Osteoblast (primary cell): ENCODE results near the gene DOCK1. TPM values are rescaled to one million over a fixed set of nuclear protein-coding genes. Genes with fewer than 3 reads are reported as not detected.

Experiments
- DNase-seq: peaks from one replicate; pipeline ENCODE4 v3.0.0; 2011; ENCODE audit warnings: low spot score, mixed read lengths; ENCODE audit not compliant: insufficient read length; ENCODE audit errors: missing footprints
- H2AFZ ChIP-seq: 2 replicates; pipeline ENCODE4 v1.6.0; 2011; ENCODE audit warnings: mild to moderate bottlenecking, low read length
- H3K27ac ChIP-seq: 2 replicates; pipeline ENCODE4 v1.5.1; 2011; ENCODE audit warnings: mild to moderate bottlenecking, low read depth, low read length, moderate library complexity
- H3K27me3 ChIP-seq: 2 replicates; pipeline ENCODE4 v1.6.0; 2012; ENCODE audit warnings: mild to moderate bottlenecking, control low read depth, inconsistent platforms, low read length, moderate library complexity; ENCODE audit not compliant: insufficient read depth
- H3K36me3 ChIP-seq: 2 replicates; pipeline ENCODE4 v1.5.1; 2011; ENCODE audit warnings: mild to moderate bottlenecking, low read length, control low read depth, moderate library complexity; ENCODE audit not compliant: insufficient read depth
- H3K4me1 ChIP-seq: 2 replicates; pipeline ENCODE4 v1.5.1; 2011; ENCODE audit warnings: mild to moderate bottlenecking, low read length, control low read depth, moderate library complexity; ENCODE audit not compliant: insufficient read depth
- H3K4me2 ChIP-seq: 2 replicates; pipeline ENCODE4 v1.6.0; 2011; ENCODE audit warnings: mild to moderate bottlenecking, low read length; ENCODE audit not compliant: insufficient read depth
- H3K4me3 ChIP-seq: fragments of 200-600 bp; sonication (generic); 3 replicates; pipeline ENCODE4 v1.5.1; 2012; ENCODE audit warnings: mild to moderate bottlenecking, low read length, inconsistent platforms; ENCODE audit not compliant: insufficient read depth
- H3K79me2 ChIP-seq: 2 replicates; pipeline ENCODE4 v1.6.0; 2012; ENCODE audit warnings: mild to moderate bottlenecking, low read length, control low read depth, inconsistent platforms; ENCODE audit not compliant: insufficient read depth
- H3K9me3 ChIP-seq: 2 replicates; pipeline ENCODE4 v1.5.1; 2011; ENCODE audit warnings: low read depth, low read length, control low read depth
- H4K20me1 ChIP-seq: 2 replicates; pipeline ENCODE4 v1.6.0; 2012; ENCODE audit warnings: mild to moderate bottlenecking, low read length, control low read depth; ENCODE audit not compliant: insufficient read depth
- CTCF ChIP-seq: IDR thresholded peaks from 2 replicates; pipeline ENCODE4 v1.5.1; 2011; ENCODE audit warnings: mild to moderate bottlenecking, low read depth, low read length, moderate library complexity; ENCODE audit errors: extremely low read depth
- total RNA-seq: library from RNA; depleted of rRNA; stranded (reverse); fragments of >200 nt; gene quantifications from 2 replicates; pipeline ENCODE4 v1.2.3, GENCODE V29; 2012

The DOCK1 gene
- total RNA-seq, 1 donor = 80.3 TPM

- no peak overlapping the region for H3K4me3 ChIP-seq
- no peak for DNase-seq
- TF ChIP-seq CTCF = no peak
Measured at GRCh38 chr10:126909147-126909546, 3.9 kb downstream of the DOCK1 start.

GRCh38 chr10:126910196-126910595, 5.0 kb downstream of the DOCK1 start:
- no peak for TF ChIP-seq CTCF
- H3K36me3 ChIP-seq = no peaks in the 10 kb centered on the region
- H3K27ac ChIP-seq = no peak overlapping the region
- H3K4me2 ChIP-seq = no peak overlapping the region
- peaks cover 4% of the 10 kb centered on the region for H3K4me1 ChIP-seq
- H4K20me1 ChIP-seq = peaks cover 70% of the 10 kb centered on the region
- DNase-seq = no peak
- peaks cover 92% of the 10 kb centered on the region for H3K79me2 ChIP-seq
- no peak overlapping the region for H3K4me3 ChIP-seq
- H3K27me3 ChIP-seq = no peaks in the 10 kb centered on the region
- no peaks in the 10 kb centered on the region for H3K9me3 ChIP-seq
- H2AFZ ChIP-seq = no peak overlapping the region

More at GRCh38 chr10:126909147-126909546, 3.9 kb downstream of the DOCK1 start:
- peaks cover 81% of the 10 kb centered on the region for H3K79me2 ChIP-seq
- H2AFZ ChIP-seq = no peak overlapping the region
- H3K9me3 ChIP-seq = no peaks in the 10 kb centered on the region
- no peaks in the 10 kb centered on the region for H3K27me3 ChIP-seq
- H3K4me1 ChIP-seq = peaks cover 11% of the 10 kb centered on the region
- no peaks in the 10 kb centered on the region for H3K36me3 ChIP-seq
- no peak overlapping the region for H3K4me2 ChIP-seq
- H3K27ac ChIP-seq = no peak overlapping the region
- H4K20me1 ChIP-seq = peaks cover 62% of the 10 kb centered on the region

GRCh38 chr10:126910798-126911197, 5.6 kb downstream of the DOCK1 start:
- Histone ChIP-seq H3K36me3 (no peaks in the 10 kb centered on the region), H3K4me3 (no peak overlapping the region), H2AFZ (no peak overlapping the region), H3K27me3 (no peaks in the 10 kb centered on the region), H3K9me3 (no peaks in the 10 kb centered on the region), H4K20me1 (peaks cover 75% of the 10 kb centered on the region), H3K4me1 (peaks cover 4% of the 10 kb centered on the region), H3K27ac (no peak overlapping the region), H3K4me2 (no peak overlapping the region), H3K79me2 (peaks cover 96% of the 10 kb centered on the region)
- no peak for TF ChIP-seq CTCF
- DNase-seq = no peak

- H3K9me3 ChIP-seq = no peaks in the 10 kb centered on the region
- no peaks in the 10 kb centered on the region for H3K27me3 ChIP-seq
- no peak for TF ChIP-seq CTCF
- no peak overlapping the region for H3K4me3 ChIP-seq
- peaks cover 4% of the 10 kb centered on the region for H3K4me1 ChIP-seq
- peaks cover 80% of the 10 kb centered on the region for H4K20me1 ChIP-seq
- peaks cover 96% of the 10 kb centered on the region for H3K79me2 ChIP-seq
- H3K27ac ChIP-seq = no peak overlapping the region
- H3K4me2 ChIP-seq = no peak overlapping the region
- no peaks in the 10 kb centered on the region for H3K36me3 ChIP-seq
- no peak for DNase-seq
- H2AFZ ChIP-seq = no peak overlapping the region
Measured at GRCh38 chr10:126911301-126911700, 6.1 kb downstream of the DOCK1 start.
